B cell (primary cell): Measurements from ENCODE around the gene TIMM44. TPM values are rescaled to one million over a fixed set of nuclear protein-coding genes. Genes with fewer than 3 reads are reported as not detected.

Experiments
- ATAC-seq: fragments of 200-7000 bp; cut with Tn5 transposase; one replicate; pipeline ENCODE4 v1.10.0; 2021; ENCODE audit warnings: low read depth, mild to moderate bottlenecking, moderate number of reproducible peaks, moderate library complexity
- CTCF ChIA-PET: fragments of 350-600 bp; sonication (Branson Sonifier 250); formaldehyde crosslinking; loops from one replicate; lab custom pipeline; 2021; ENCODE audit warnings: antibody characterized with exemption, inconsistent platforms; lab: Charles Lee
- POLR2A ChIA-PET: fragments of 350-600 bp; sonication (Branson Sonifier 250); formaldehyde crosslinking; loops from one replicate; lab custom pipeline; 2021; ENCODE audit warnings: antibody characterized with exemption; lab: Charles Lee
- DNase-seq: peaks from one replicate; pipeline ENCODE4 v3.0.0; 2013
- H2AFZ ChIP-seq: 2 replicates; pipeline ENCODE4 v1.6.1; 2012; ENCODE audit warnings: mild to moderate bottlenecking, low read depth, low read length; ENCODE audit not compliant: insufficient read depth, poor library complexity, severe bottlenecking
- H3K27ac ChIP-seq, 2 donors: 1 replicate in 1 of 2; 2 replicates in 1 of 2; pipeline ENCODE4 v1.5.1; 2012 to 2013; ENCODE audit warnings: low read length in 2 of 2, mild to moderate bottlenecking in 2 of 2, moderate library complexity in 1 of 2
- H3K27me3 ChIP-seq, 4 experiments: fragments of 200-600 bp in 1 of 4; sonication (generic) in 1 of 4; replicated peaks in 1 of 4; 1 replicate in 2 of 4; 2 replicates in 2 of 4; pipeline versions ENCODE4 v1.6.1 to v1.7.0; 2013 to 2016; ENCODE audit warnings: low read length in 3 of 4, mild to moderate bottlenecking in 2 of 4, mixed read lengths in 1 of 4, moderate library complexity in 1 of 4; ENCODE audit not compliant: insufficient read depth in 4 of 4, control insufficient read depth in 3 of 4; ENCODE audit errors: control extremely low read depth in 1 of 4
- H3K36me3 ChIP-seq, 2 experiments: replicated peaks in 1 of 2; 1 replicate in 1 of 2; 2 replicates in 1 of 2; pipeline versions ENCODE4 v1.6.1 to v1.7.1; 2013; ENCODE audit warnings: low read length in 1 of 2; ENCODE audit not compliant: insufficient read depth in 2 of 2, control insufficient read depth in 1 of 2; ENCODE audit errors: control extremely low read depth in 1 of 2, extremely low read depth in 1 of 2
- H3K4me1 ChIP-seq, 2 donors: fragments of 200-600 bp in 1 of 2; sonication (generic) in 1 of 2; 1 replicate in 1 of 2; 2 replicates in 1 of 2; pipeline versions ENCODE4 v1.5.1 to v1.6.1; 2013 to 2017; ENCODE audit warnings: low read length in 2 of 2; ENCODE audit not compliant: control insufficient read depth in 2 of 2, insufficient read depth in 2 of 2
- H3K4me2 ChIP-seq: replicated peaks from 2 replicates; pipeline ENCODE3; 2012; ENCODE audit warnings: mild to moderate bottlenecking, low read depth, low read length; ENCODE audit not compliant: poor library complexity, severe bottlenecking
- H3K4me3 ChIP-seq, 5 experiments: fragments of 200-600 bp in 1 of 5; sonication (generic) in 1 of 5; 1 replicate in 3 of 5; 2 replicates in 2 of 5; pipeline versions ENCODE4 v1.5.1 to v1.7.0; 2011 to 2016; ENCODE audit warnings: low read length in 4 of 5, mild to moderate bottlenecking in 4 of 5, low read depth in 2 of 5, control low read depth in 1 of 5, moderate library complexity in 1 of 5; ENCODE audit not compliant: insufficient read depth in 1 of 5; ENCODE audit errors: control extremely low read depth in 1 of 5, extremely low read depth in 1 of 5
- H3K79me2 ChIP-seq: fragments of 200-600 bp; sonication (generic); one replicate; pipeline ENCODE4 v1.6.0; 2016; ENCODE audit warnings: low read length; ENCODE audit not compliant: control insufficient read depth, insufficient read depth
- H3K9ac ChIP-seq: fragments of 200-600 bp; sonication (generic); 2 replicates; pipeline ENCODE4 v1.6.1; 2017; ENCODE audit warnings: mild to moderate bottlenecking, low read length, moderate library complexity
- H3K9me3 ChIP-seq, 3 donors: one replicate each; pipeline versions ENCODE4 v1.6.1 to v1.7.1; 2013; ENCODE audit warnings: low read length in 2 of 3; ENCODE audit not compliant: control insufficient read depth in 2 of 3, insufficient read depth in 1 of 3; ENCODE audit errors: control extremely low read depth in 1 of 3
- H4K20me1 ChIP-seq: 2 replicates; pipeline ENCODE4 v1.6.0; 2012; ENCODE audit warnings: mild to moderate bottlenecking, low read length; ENCODE audit not compliant: insufficient read depth, control insufficient read depth, poor library complexity, severe bottlenecking
- H3K27ac Mint-ChIP-seq: one replicate; pipeline ENCODE4 v1.8.0; 2021; ENCODE audit warnings: mixed read lengths
- H3K27me3 Mint-ChIP-seq: one replicate; pipeline ENCODE4 v1.8.0; 2021; ENCODE audit warnings: mixed read lengths
- H3K4me1 Mint-ChIP-seq: one replicate; pipeline ENCODE4 v1.8.0; 2021; ENCODE audit warnings: mixed read lengths
- H3K4me3 Mint-ChIP-seq: one replicate; pipeline ENCODE4 v1.8.0; 2021; ENCODE audit warnings: mixed read lengths
- H3K9me3 Mint-ChIP-seq: one replicate; pipeline ENCODE4 v1.8.0; 2022; ENCODE audit warnings: mixed read lengths; ENCODE audit not compliant: insufficient read depth
- EZH2 ChIP-seq: IDR thresholded peaks from 2 replicates; pipeline ENCODE4 v1.6.1; 2012; ENCODE audit warnings: borderline replicate concordance, low read depth, mild to moderate bottlenecking, moderate library complexity, low read length; ENCODE audit not compliant: insufficient read depth, poor library complexity, severe bottlenecking
- WGBS: methylation state at CpG from one replicate; pipeline ENCODE4 v1.1.5; 2013; ENCODE audit warnings: missing lambda C conversion rate; ENCODE audit not compliant: insufficient coverage; 5-methylcytosine and 5-hydroxymethylcytosine counted together
- intact Hi-C: fragments of 100-400 bp; cut with micrococcal nuclease; formaldehyde crosslinking; loops from one replicate; pipeline ENCODE4 v1.10.0; 2022
- polyA plus RNA-seq: library from polyadenylated mRNA; depleted of rRNA; stranded (reverse); fragments of >200 nt; gene quantifications from 2 replicates; pipeline ENCODE4 v1.2.3, GENCODE V29; 2012
- total RNA-seq, 2 donors: library from RNA; stranded (reverse); fragments of 120-200 nt in 1 of 2; gene quantifications; 1 replicate in 1 of 2; 2 replicates in 1 of 2; pipeline versions ENCODE4 v1.2.3 to v1.2.4, GENCODE V29; 2013 to 2022
- TF ChIP-seq, protein P1 (sequence below): fragments of 200-600 bp; IDR thresholded peaks from one replicate; pipeline ENCODE4 v1.8.0; 2022; ENCODE audit warnings: antibody characterized with exemption, mild to moderate bottlenecking

TIMM44 gene
- total and polyA plus RNA-seq, 2 donors (not counting 1 experiment from before 2014, with no cell fraction given) = 48.9 to 66.5 TPM

GRCh38 chr19:7897292-7897691, 46.2 kb downstream of the TIMM44 start:
- ChIA-PET CTCF (no interaction called here), POLR2A (no interaction called here)
- Mint-ChIP-seq H3K27ac (no peak overlapping the region), H3K27me3 (peaks cover 14% of the 10 kb centered on the region), H3K9me3 (no peaks in the 10 kb centered on the region), H3K4me1 (no peaks in the 10 kb centered on the region), H3K4me3 (no peak overlapping the region)
- no peak overlapping the region for H3K4me3 ChIP-seq
- no peak for DNase-seq
- H3K9ac ChIP-seq = no peak overlapping the region
- no peaks in the 10 kb centered on the region for H3K79me2 ChIP-seq
- 94% methylated on average over 10 of the region's 11 CpGs for WGBS
- H3K4me2 ChIP-seq = no peak overlapping the region
- H3K4me1 ChIP-seq = no peaks in the 10 kb centered on the region
- intact Hi-C loops = no loop called here
- TF ChIP-seq EZH2 = no peak
- TF ChIP-seq, protein P1, sequence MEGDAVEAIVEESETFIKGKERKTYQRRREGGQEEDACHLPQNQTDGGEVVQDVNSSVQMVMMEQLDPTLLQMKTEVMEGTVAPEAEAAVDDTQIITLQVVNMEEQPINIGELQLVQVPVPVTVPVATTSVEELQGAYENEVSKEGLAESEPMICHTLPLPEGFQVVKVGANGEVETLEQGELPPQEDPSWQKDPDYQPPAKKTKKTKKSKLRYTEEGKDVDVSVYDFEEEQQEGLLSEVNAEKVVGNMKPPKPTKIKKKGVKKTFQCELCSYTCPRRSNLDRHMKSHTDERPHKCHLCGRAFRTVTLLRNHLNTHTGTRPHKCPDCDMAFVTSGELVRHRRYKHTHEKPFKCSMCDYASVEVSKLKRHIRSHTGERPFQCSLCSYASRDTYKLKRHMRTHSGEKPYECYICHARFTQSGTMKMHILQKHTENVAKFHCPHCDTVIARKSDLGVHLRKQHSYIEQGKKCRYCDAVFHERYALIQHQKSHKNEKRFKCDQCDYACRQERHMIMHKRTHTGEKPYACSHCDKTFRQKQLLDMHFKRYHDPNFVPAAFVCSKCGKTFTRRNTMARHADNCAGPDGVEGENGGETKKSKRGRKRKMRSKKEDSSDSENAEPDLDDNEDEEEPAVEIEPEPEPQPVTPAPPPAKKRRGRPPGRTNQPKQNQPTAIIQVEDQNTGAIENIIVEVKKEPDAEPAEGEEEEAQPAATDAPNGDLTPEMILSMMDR = no peak
- no peak overlapping the region for H2AFZ ChIP-seq
- H3K27me3 ChIP-seq = peaks cover 0 to 14% (median 1%) of the 10 kb centered on the region in 4 experiments
- H3K36me3 ChIP-seq = no peaks in the 10 kb centered on the region
- no peak for ATAC-seq
- no peaks in the 10 kb centered on the region for H4K20me1 ChIP-seq
- H3K27ac ChIP-seq = no peak overlapping the region
- H3K9me3 ChIP-seq = no peaks in the 10 kb centered on the region

DNA sequence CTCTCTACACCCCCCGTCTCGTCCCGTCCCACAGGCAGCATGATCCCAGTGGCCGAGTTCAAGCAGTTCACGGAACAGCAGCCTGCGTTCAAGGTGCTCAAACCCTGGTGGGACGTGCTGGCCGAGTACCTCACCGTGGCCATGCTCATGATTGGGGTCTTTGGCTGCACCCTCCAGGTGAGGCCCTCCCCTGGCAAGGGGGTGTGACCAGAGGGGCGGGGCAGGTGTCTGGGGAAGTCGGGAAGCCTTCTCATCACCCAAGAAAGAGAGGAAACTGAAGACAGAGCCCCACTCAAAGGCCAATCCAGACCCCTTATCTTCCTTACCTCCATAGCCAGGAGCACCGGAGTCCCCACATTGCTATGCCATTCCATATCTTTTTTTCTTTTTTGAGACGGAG, 47.9 kb downstream of the TIMM44 start:
- Histone ChIP-seq H3K9me3 (no peaks in the 10 kb centered on the region), H3K27me3 (peaks cover 0 to 14% (median 1%) of the 10 kb centered on the region in 4 experiments), H3K4me3 (no peak overlapping the region), H2AFZ (no peak overlapping the region), H3K4me1 (no peaks in the 10 kb centered on the region), H3K9ac (no peak overlapping the region), H4K20me1 (no peaks in the 10 kb centered on the region), H3K36me3 (no peaks in the 10 kb centered on the region), H3K79me2 (no peaks in the 10 kb centered on the region), H3K4me2 (no peak overlapping the region), H3K27ac (no peak overlapping the region)
- CTCF ChIA-PET = no interaction called here
- no peak overlapping the region for H3K4me3 Mint-ChIP-seq
- POLR2A ChIA-PET = no interaction called here
- TF ChIP-seq, protein P1 = no peak
- no peak for TF ChIP-seq EZH2
- 87% methylated on average over 10 of the region's 13 CpGs for WGBS
- no peak for DNase-seq
- no peak overlapping the region for H3K27ac Mint-ChIP-seq
- ATAC-seq = no peak
- peaks cover 21% of the 10 kb centered on the region for H3K27me3 Mint-ChIP-seq
- intact Hi-C loops = no loop called here
- H3K4me1 Mint-ChIP-seq = no peaks in the 10 kb centered on the region
- H3K9me3 Mint-ChIP-seq = no peaks in the 10 kb centered on the region
